Peyer's patch (tissue), 4 donors: ENCODE data around the gene CDCA4. TPM values are rescaled to one million over a fixed set of nuclear protein-coding genes. Genes with fewer than 3 reads are reported as not detected.

Experiments
- DNase-seq, 3 donors: peaks; one replicate each; pipeline ENCODE4 v3.0.0-alpha.2; 2017 to 2019
- H3K27ac ChIP-seq, 4 donors: fragments of 200-600 bp; sonication (generic); one replicate each; pipeline ENCODE4 v1.5.1; 2016 to 2019
- H3K27me3 ChIP-seq, 2 donors: fragments of 200-600 bp; sonication (generic); one replicate each; pipeline ENCODE4 v1.5.1; 2019
- H3K36me3 ChIP-seq, 3 donors: fragments of 200-600 bp; sonication (generic); one replicate each; pipeline ENCODE4 v1.5.1; 2016 to 2019
- H3K4me1 ChIP-seq, 4 donors: fragments of 200-600 bp; sonication (generic); one replicate each; pipeline ENCODE4 v1.5.1; 2016 to 2019
- H3K4me3 ChIP-seq, 4 donors: fragments of 200-600 bp; sonication (generic); 1 replicate in 3 of 4; 2 replicates in 1 of 4; pipeline ENCODE4 v1.5.1; 2016 to 2019; ENCODE audit warnings: mild to moderate bottlenecking in 1 of 4
- H3K9me3 ChIP-seq, 4 donors: fragments of 200-600 bp; sonication (generic); one replicate each; pipeline ENCODE4 v1.5.1; 2016 to 2019; ENCODE audit warnings: mild to moderate bottlenecking in 1 of 4
- POLR2A ChIP-seq, 2 donors: fragments of 450-650 bp; IDR thresholded peaks; one replicate each; pipeline ENCODE4 v1.5.1; 2017; ENCODE audit warnings: antibody characterized with exemption in 2 of 2, mild to moderate bottlenecking in 2 of 2, moderate library complexity in 2 of 2
- total RNA-seq, 4 donors: library from RNA; depleted of rRNA; stranded (reverse); fragments of >200 nt; gene quantifications; one replicate each; pipeline ENCODE4 v1.1.0, GENCODE V29; 2016
- TF ChIP-seq, protein P1 (sequence below), 6 experiments: fragments of 450-650 bp in 4 of 6; fragments of 200-600 bp in 2 of 6; sonication (generic) in 1 of 6; IDR thresholded peaks; one replicate each; pipeline ENCODE4 v1.5.1; 2017 to 2019; ENCODE audit warnings: antibody characterized with exemption in 6 of 6, mild to moderate bottlenecking in 3 of 6, moderate library complexity in 1 of 6

The CDCA4 gene
- total RNA-seq, 4 donors from 2014 or later, result 3.7 to 9.1 (median 6.6) TPM

DNA sequence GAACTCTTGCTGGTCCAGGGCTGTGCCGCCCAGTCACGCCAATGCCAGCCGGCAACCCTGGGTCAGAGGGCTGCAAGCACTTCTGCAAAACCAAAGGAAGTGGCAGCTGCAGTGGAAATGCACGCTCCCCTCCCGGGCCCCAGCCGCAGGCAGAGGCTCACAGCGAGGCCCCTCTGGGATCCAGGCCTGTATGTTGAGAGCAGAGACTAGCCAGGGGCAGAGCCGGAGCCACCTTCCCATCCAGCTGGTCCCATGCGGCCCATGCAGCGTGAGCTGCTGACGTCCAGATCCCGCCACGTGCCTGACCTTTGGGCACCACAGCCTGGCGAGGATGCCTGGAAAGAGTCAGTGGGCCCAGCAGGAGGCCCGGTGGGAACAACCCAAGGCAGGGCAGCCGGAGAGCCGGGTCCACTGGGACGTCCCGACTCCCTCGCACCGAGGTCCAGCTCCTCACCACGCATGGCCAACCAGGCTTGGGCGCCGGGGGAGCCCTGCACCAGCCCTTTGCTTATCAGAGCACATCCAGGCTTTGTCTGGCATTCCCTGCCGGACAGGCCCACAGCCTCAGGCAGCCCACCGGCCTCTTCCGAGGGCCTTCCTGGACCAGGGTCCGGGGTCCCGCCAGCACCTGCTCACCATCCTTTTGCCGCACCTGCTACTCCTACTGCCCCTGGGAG lies 40.0 kb upstream of the CDCA4 start:
- Histone ChIP-seq H3K27me3 (no peaks in the 10 kb centered on the region), H3K4me3 (peak overlapping the region; percentile 20 to 49 (median 28)), H3K36me3 (no peaks in the 10 kb centered on the region), H3K27ac (peak overlapping the region; percentile 67 to 95 (median 84)), H3K9me3 (no peaks in the 10 kb centered on the region), H3K4me1 (peaks cover 0 to 22% (median 15%) of the 10 kb centered on the region in 4 donors)
- TF ChIP-seq, protein P1, sequence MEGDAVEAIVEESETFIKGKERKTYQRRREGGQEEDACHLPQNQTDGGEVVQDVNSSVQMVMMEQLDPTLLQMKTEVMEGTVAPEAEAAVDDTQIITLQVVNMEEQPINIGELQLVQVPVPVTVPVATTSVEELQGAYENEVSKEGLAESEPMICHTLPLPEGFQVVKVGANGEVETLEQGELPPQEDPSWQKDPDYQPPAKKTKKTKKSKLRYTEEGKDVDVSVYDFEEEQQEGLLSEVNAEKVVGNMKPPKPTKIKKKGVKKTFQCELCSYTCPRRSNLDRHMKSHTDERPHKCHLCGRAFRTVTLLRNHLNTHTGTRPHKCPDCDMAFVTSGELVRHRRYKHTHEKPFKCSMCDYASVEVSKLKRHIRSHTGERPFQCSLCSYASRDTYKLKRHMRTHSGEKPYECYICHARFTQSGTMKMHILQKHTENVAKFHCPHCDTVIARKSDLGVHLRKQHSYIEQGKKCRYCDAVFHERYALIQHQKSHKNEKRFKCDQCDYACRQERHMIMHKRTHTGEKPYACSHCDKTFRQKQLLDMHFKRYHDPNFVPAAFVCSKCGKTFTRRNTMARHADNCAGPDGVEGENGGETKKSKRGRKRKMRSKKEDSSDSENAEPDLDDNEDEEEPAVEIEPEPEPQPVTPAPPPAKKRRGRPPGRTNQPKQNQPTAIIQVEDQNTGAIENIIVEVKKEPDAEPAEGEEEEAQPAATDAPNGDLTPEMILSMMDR (IDR thresholded peaks at IDR 0.05), result no peak
- TF ChIP-seq POLR2A (IDR thresholded peaks at IDR 0.05), result no peak
- peak; percentile 56 to 85 (median 83) for DNase-seq

DNA sequence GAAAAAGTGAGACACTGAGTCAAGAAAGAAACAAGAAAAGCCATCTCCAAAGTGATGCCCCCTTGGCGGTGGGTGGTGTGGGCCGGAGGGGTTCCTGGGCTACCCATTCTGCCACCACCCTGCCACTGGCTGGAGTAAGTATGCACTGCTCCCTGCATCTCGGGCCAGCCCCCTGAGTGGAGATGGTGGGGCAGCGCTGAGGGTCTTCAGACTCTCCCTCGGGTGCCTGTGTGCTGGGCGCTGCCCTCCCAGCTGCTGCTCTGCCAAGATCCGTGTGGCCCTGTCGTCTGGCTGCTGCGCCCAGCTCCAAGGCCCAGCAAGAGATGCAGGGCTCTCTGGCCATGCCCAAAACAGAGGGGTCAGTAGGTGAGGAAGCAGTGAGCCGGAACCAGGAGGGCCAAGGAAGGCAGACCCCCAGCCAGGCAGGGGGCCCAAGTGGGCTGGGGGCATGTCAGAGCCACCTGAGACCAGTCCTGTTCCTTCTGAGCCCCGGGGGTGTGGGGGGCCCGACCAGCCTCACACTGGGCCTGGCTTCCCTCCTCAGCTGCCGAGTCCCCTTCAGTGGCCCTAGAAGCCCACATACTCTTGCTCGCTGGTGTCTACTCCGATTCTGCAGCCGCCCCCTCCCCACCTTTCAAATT lies 39.2 kb upstream of the CDCA4 start:
- Histone ChIP-seq H3K27ac (peak overlapping the region; percentile 32 to 95 (median 64)), H3K4me1 (peaks cover 0 to 22% (median 13%) of the 10 kb centered on the region in 4 donors), H3K4me3 (peak overlapping the region in 1 of 4 donors; percentile 49), H3K9me3 (no peaks in the 10 kb centered on the region), H3K27me3 (no peaks in the 10 kb centered on the region), H3K36me3 (no peaks in the 10 kb centered on the region)
- DNase-seq, result no peak
- TF ChIP-seq, protein P1 (IDR thresholded peaks at IDR 0.05), result no peak
- TF ChIP-seq POLR2A (IDR thresholded peaks at IDR 0.05), result no peak

DNA sequence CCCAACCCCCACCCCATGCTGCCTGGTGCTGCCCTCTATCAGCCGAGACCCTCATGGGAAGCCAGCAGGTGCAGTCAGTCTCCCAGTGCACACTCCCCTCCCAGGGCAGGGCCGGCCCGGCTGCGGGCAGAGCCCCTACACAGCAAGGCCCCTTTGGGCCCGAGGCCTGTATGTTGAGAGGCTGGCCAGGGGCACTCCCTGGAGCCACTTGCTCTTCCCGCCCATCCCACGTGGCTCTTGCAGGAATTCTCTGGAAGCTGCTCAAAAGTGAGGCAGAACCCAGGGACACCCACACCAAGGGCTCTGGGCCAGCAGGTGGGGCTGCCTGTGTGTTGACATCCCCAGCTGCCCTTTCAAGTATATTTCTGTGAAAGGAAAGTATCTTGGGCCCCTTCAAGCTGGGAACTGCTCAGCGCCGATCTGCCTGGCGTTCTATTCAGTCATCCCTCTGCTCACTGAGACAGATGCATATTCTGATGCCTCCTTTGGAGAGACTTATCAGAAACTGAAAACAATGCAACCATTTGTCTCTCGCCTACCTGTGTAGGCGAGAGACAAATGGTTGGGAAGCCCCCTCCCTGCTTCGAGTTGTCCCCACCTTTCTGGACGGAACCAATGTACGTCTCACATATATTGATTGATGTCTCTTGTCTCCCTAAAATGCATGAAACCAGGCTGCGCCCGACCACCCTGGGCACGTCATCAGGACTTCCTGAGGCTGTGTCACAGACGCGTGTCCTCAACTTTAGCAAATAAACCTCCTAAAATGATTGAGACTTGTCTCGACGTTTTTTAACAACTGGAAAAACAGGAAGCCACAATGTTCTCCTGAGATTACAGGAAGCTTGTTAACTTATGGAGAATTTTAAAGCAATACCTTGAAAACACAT lies 38.4 kb upstream of the CDCA4 start:
- Histone ChIP-seq H3K27ac (peak overlapping the region; percentile 11 to 95 (median 45)), H3K9me3 (no peaks in the 10 kb centered on the region), H3K27me3 (no peaks in the 10 kb centered on the region), H3K4me3 (no peak overlapping the region), H3K36me3 (no peaks in the 10 kb centered on the region), H3K4me1 (peaks cover 0 to 22% (median 13%) of the 10 kb centered on the region in 4 donors)
- TF ChIP-seq, protein P1 (IDR thresholded peaks at IDR 0.05), result no peak
- no peak for TF ChIP-seq POLR2A (IDR thresholded peaks at IDR 0.05)
- peak in 2 of 3 donors; percentile 63 to 77 for DNase-seq

DNA sequence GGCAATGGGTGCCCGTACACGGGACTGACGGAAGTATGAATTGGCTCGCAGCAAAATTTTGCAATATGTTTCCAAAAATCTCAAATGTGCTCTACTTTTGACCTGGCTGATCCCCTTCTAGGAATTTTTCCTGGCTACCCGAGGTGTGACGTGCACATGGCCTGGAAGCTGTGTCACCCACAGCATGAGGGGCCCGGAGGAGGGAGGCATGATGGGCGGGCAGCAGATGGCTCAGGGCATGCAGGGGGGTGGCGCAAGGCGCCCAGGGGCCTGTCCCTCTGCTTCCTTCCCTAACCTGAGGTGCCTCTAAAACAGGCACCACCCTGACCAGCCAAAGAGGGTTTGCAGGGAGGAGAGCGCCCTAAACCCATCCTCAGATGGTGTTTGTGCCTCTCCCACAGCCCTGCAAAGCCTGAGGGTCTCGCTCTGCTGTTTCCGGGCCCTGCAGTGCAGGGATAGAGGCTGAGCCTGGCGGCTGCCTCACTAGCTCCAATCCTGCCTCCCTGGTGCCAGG lies 37.7 kb upstream of the CDCA4 start:
- H3K36me3 ChIP-seq, result no peaks in the 10 kb centered on the region
- H3K9me3 ChIP-seq, result no peaks in the 10 kb centered on the region
- H3K4me1 ChIP-seq, result peaks cover 0 to 22% (median 13%) of the 10 kb centered on the region in 4 donors
- H3K4me3 ChIP-seq, result no peak overlapping the region
- DNase-seq, result no peak
- peak overlapping the region in 2 of 4 donors; percentile 11 to 95 for H3K27ac ChIP-seq
- TF ChIP-seq, protein P1 (IDR thresholded peaks at IDR 0.05), result no peak
- TF ChIP-seq POLR2A (IDR thresholded peaks at IDR 0.05), result no peak
- no peaks in the 10 kb centered on the region for H3K27me3 ChIP-seq

DNA sequence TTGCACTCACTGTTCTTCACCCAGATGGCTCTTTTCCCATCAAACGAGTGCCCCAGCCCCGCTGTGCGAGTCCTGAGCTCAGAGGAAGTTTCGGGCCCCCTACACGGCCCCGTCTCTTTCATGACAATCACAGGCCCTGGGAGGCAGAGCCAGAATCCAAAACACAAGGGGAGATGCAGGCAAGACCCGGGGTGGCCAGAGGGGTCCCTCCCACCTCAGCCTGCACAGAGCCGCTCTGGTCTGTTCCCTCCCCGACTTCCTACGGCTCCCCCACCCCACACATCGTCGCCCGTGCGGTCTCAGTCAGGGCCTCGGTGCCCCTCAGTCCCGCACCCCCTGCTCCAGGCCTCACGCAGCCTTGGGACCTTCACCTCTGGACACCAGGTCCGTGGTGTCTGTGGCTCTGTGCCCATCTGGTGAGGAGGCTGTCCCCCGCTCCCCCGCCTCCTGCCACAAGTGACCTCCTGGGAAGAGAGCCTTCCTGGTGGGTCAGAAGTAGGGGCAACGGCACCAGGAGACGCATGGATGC lies 35.5 kb upstream of the CDCA4 start:
- TF ChIP-seq, protein P1 (IDR thresholded peaks at IDR 0.05), result no peak
- TF ChIP-seq POLR2A (IDR thresholded peaks at IDR 0.05), result no peak
- Histone ChIP-seq H3K9me3 (no peaks in the 10 kb centered on the region), H3K4me1 (peaks cover 0 to 21% (median 8%) of the 10 kb centered on the region in 4 donors), H3K27me3 (no peaks in the 10 kb centered on the region), H3K27ac (no peak overlapping the region), H3K4me3 (no peak overlapping the region), H3K36me3 (no peaks in the 10 kb centered on the region)
- peak in 1 of 3 donors; percentile 45 for DNase-seq
